ENCODE measurements around the gene PALD1. TPM values are rescaled to one million over a fixed set of nuclear protein-coding genes. Genes with fewer than 3 reads are reported as not detected.
A peak's percentile ranks its signal among the peaks of the same experiment; 100 is the strongest.

The PALD1 gene
- total RNA-seq, 4 donors from 2014 or later = 10.4 to 19.1 (median 12.8) TPM

DNA sequence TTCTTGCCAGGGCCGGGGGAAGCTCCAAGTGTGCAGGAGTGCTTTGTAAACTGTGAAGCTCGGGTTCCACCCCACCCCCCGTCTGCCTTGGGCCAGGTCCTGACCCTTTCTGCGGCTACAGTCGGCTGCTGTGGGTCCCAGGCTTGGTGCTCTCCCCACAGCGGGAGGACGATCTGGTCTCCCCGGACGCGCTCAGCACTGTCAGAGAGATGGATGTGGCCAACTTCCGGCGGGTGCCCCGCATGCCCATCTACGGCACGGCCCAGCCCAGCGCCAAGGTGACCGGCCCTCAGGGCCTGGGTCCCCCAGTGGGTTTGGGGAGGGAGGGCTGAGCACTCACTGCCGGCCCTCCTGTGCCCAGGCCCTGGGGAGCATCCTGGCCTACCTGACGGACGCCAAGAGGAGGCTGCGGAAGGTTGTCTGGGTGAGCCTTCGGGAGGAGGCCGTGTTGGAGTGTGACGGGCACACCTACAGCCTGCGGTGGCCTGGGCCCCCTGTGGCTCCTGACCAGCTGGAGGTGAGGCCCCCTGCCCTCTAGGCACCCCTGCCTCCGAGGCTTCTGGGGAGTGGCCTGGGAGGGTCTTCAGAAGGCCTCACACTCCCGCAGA lies 60.3 kb downstream of the PALD1 start:
- Histone ChIP-seq H3K27me3 (no peaks in the 10 kb centered on the region), H3K4me1 (peaks cover 0 to 21% (median 14%) of the 10 kb centered on the region in 4 donors), H3K4me3 (no peak overlapping the region), H3K27ac (replicated peaks in 1 of 4) (no peak overlapping the region), H3K9me3 (no peaks in the 10 kb centered on the region), H3K36me3 (peaks cover 0 to 56% (median 45%) of the 10 kb centered on the region in 4 donors)
- WGBS = 92% methylated on average over 16 of the region's 27 CpGs
- DNase-seq (ENCODE audit: extremely low spot score) = no peak
- intact Hi-C loops (cut with DNase I) = loop anchor here (10.0 kb wide), 1 partner anchor 304 kb away; the partner anchor contains the start of gene PPA1
- TF ChIP-seq EP300 (IDR thresholded peaks at IDR 0.05) = no peak
- no peak for TF ChIP-seq POLR2AphosphoS5 (IDR thresholded peaks at IDR 0.05)
- no peak for TF ChIP-seq POLR2A (IDR thresholded peaks at IDR 0.05; ENCODE audit: low read depth)
- TF ChIP-seq, protein P1, sequence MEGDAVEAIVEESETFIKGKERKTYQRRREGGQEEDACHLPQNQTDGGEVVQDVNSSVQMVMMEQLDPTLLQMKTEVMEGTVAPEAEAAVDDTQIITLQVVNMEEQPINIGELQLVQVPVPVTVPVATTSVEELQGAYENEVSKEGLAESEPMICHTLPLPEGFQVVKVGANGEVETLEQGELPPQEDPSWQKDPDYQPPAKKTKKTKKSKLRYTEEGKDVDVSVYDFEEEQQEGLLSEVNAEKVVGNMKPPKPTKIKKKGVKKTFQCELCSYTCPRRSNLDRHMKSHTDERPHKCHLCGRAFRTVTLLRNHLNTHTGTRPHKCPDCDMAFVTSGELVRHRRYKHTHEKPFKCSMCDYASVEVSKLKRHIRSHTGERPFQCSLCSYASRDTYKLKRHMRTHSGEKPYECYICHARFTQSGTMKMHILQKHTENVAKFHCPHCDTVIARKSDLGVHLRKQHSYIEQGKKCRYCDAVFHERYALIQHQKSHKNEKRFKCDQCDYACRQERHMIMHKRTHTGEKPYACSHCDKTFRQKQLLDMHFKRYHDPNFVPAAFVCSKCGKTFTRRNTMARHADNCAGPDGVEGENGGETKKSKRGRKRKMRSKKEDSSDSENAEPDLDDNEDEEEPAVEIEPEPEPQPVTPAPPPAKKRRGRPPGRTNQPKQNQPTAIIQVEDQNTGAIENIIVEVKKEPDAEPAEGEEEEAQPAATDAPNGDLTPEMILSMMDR (IDR thresholded peaks at IDR 0.05) = no peak

DNA sequence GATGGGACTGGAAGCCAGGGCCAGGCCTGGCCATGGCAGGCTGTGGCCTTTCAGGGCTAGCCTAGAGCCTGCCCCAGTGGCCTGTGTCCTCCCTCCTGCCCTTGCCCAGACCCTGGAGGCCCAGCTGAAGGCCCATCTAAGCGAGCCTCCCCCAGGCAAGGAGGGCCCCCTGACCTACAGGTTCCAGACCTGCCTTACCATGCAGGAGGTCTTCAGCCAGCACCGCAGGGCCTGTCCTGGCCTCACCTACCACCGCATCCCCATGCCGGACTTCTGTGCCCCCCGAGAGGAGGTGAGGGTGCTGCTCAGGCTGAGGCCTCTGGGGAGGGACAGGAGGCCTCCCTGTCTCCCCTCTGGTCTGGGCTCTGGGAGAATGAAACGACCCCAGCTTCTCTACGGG lies 60.9 kb downstream of the PALD1 start:
- Histone ChIP-seq H3K27me3 (no peaks in the 10 kb centered on the region), H3K27ac (replicated peaks in 1 of 4) (no peak overlapping the region), H3K4me3 (no peak overlapping the region), H3K9me3 (no peaks in the 10 kb centered on the region), H3K36me3 (peaks cover 0 to 49% (median 41%) of the 10 kb centered on the region in 4 donors), H3K4me1 (peaks cover 0 to 21% (median 14%) of the 10 kb centered on the region in 4 donors)
- 83% methylated on average over 5 of the region's 7 CpGs for WGBS
- no peak for DNase-seq (ENCODE audit: extremely low spot score)
- intact Hi-C loops (cut with DNase I) = loop anchor here (10.0 kb wide), 1 partner anchor 305 kb away; the partner anchor contains the start of gene PPA1
- no peak for TF ChIP-seq POLR2AphosphoS5 (IDR thresholded peaks at IDR 0.05)
- TF ChIP-seq EP300 (IDR thresholded peaks at IDR 0.05) = no peak
- no peak for TF ChIP-seq POLR2A (IDR thresholded peaks at IDR 0.05; ENCODE audit: low read depth)
- TF ChIP-seq, protein P1 (IDR thresholded peaks at IDR 0.05) = no peak

DNA sequence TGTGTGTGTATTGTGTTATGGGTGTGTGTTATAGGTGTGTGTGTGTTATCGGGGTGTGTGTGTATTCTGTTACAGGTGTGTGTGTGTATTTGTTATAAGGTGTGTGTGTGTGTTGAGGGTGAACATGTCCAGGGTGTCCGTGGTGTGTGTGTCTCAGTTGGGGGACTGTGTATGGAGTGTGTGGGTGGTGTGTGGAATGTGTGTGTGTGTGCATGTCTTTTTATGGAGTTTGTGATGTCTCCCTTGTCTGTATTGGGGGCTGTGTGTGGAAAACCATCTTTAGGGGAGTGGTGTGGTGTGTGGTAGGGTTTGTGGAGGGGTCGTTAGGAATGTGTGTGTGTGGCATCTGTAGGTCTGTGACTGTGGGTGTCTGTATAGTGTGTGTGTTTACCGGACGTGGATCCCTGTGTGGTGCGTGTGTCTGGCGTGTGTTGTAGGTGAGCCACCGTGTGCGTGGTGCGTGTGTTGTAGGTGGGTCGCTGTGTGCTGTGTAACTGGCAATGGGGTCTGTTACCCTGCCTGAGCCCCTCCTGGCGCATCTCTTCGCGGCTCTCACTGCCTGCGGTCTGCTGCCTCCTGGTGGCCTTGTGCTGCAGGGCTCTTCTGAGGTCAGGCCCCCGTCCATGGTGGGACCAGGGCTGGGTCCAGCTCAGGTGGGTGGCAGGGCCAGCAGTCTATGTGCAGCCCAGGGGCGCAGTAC lies 61.7 kb downstream of the PALD1 start:
- H3K9me3 ChIP-seq = no peaks in the 10 kb centered on the region
- H3K27me3 ChIP-seq = no peaks in the 10 kb centered on the region
- no peak for DNase-seq (ENCODE audit: extremely low spot score)
- H3K4me3 ChIP-seq = no peak overlapping the region
- H3K4me1 ChIP-seq = peaks cover 0 to 21% (median 14%) of the 10 kb centered on the region in 4 donors
- TF ChIP-seq, protein P1 (IDR thresholded peaks at IDR 0.05) = peak; percentile 77 to 84 (median 83)
- TF ChIP-seq POLR2A (IDR thresholded peaks at IDR 0.05; ENCODE audit: low read depth) = no peak
- TF ChIP-seq POLR2AphosphoS5 (IDR thresholded peaks at IDR 0.05) = no peak
- no peak overlapping the region for H3K27ac ChIP-seq (replicated peaks in 1 of 4)
- peaks cover 0 to 46% (median 34%) of the 10 kb centered on the region in 4 donors for H3K36me3 ChIP-seq
- 60% methylated on average over 14 of the region's 17 CpGs for WGBS
- intact Hi-C loops (cut with DNase I) = loop anchor here (1.0 kb wide), 1 partner anchor 79 kb away; no protein-coding TSS in a partner anchor

DNA sequence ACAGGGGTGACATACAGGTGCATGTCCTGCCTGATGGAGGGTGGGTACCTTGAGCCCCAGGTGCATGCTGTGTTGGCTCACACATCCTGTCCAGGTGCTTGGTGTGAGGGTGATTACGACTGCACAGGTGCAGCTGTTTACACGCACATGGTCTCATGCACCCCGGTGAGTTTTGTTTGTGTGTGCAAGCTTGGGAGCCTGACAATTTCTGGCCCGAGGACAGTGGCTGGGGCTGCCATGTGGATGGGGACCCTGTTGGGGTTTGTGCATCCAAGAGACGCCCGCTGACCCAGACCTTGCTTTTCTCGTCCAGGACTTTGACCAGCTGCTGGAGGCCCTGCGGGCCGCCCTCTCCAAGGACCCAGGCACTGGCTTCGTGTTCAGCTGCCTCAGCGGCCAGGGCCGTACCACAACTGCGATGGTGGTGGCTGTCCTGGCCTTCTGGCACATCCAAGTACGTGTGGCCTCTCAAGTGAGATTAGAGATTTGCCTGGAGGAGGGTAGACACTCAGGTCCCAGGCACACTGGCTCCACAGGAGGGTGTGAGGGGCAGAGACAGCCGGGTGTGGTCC lies 62.3 kb downstream of the PALD1 start:
- peaks cover 0 to 46% (median 34%) of the 10 kb centered on the region in 4 donors for H3K36me3 ChIP-seq
- H3K27me3 ChIP-seq = no peaks in the 10 kb centered on the region
- DNase-seq (ENCODE audit: extremely low spot score) = no peak
- no peak overlapping the region for H3K4me3 ChIP-seq
- 93% methylated on average over 15 of the region's 15 CpGs for WGBS
- TF ChIP-seq POLR2A (IDR thresholded peaks at IDR 0.05; ENCODE audit: low read depth) (no peak), EP300 (IDR thresholded peaks at IDR 0.05) (no peak), POLR2AphosphoS5 (IDR thresholded peaks at IDR 0.05) (no peak)
- TF ChIP-seq, protein P1 (IDR thresholded peaks at IDR 0.05) = no peak
- H3K4me1 ChIP-seq = peaks cover 0 to 21% (median 14%) of the 10 kb centered on the region in 4 donors
- intact Hi-C loops (cut with DNase I) = loop anchor here (1.0 kb wide), 1 partner anchor 80 kb away; no protein-coding TSS in a partner anchor
- no peaks in the 10 kb centered on the region for H3K9me3 ChIP-seq
- H3K27ac ChIP-seq (replicated peaks in 1 of 4) = no peak overlapping the region

All from esophagus muscularis mucosa (tissue), 4 donors.